BLaER1 (cell line): ENCODE data around the gene DNAH2.

ENCODE experiments used
- H3K27ac ChIP-seq: shearing (Covaris generic); formaldehyde crosslinking; 2 replicates; pipeline ENCODE4 v1.8.1; 2022
- H3K27me3 ChIP-seq: shearing (Covaris generic); formaldehyde crosslinking; 2 replicates; pipeline ENCODE4 v1.8.1; 2022
- H3K36me3 ChIP-seq: shearing (Covaris generic); formaldehyde crosslinking; 2 replicates; pipeline ENCODE4 v1.8.1; 2022
- H3K4me1 ChIP-seq: shearing (Covaris generic); formaldehyde crosslinking; 2 replicates; pipeline ENCODE4 v1.8.1; 2022
- H3K4me2 ChIP-seq: shearing (Covaris generic); formaldehyde crosslinking; 2 replicates; pipeline ENCODE4 v1.8.1; 2022
- H3K4me3 ChIP-seq: shearing (Covaris generic); formaldehyde crosslinking; 2 replicates; pipeline ENCODE4 v1.8.1; 2022
- H3K9ac ChIP-seq: shearing (Covaris generic); formaldehyde crosslinking; 2 replicates; pipeline ENCODE4 v1.8.1; 2022
- H3K9me3 ChIP-seq: shearing (Covaris generic); formaldehyde crosslinking; 2 replicates; pipeline ENCODE4 v1.8.1; 2022
- H4K20me1 ChIP-seq: shearing (Covaris generic); formaldehyde crosslinking; 2 replicates; pipeline ENCODE4 v1.8.1; 2022
- Cebpa-rat ChIP-seq: shearing (Covaris generic); IDR thresholded peaks from 2 replicates; pipeline ENCODE4 v1.8.1; 2022

Gene DNAH2

GRCh38 chr17:7710301-7710700, 7.2 kb upstream of the DNAH2 start:
- H3K36me3 ChIP-seq: no peaks in the 10 kb centered on the region
- H3K9me3 ChIP-seq: no peaks in the 10 kb centered on the region
- peaks cover 43% of the 10 kb centered on the region for H3K4me1 ChIP-seq
- peaks cover 24% of the 10 kb centered on the region for H4K20me1 ChIP-seq
- peak overlapping the region; percentile 53 for H3K4me2 ChIP-seq
- peaks cover 73% of the 10 kb centered on the region for H3K27me3 ChIP-seq
- TF ChIP-seq Cebpa-rat: no peak
- H3K4me3 ChIP-seq: no peak overlapping the region
- no peak overlapping the region for H3K9ac ChIP-seq
- H3K27ac ChIP-seq: no peak overlapping the region

GRCh38 chr17:7711051-7711755, 6.3 kb upstream of the DNAH2 start:
- no peak overlapping the region for H3K9ac ChIP-seq
- TF ChIP-seq Cebpa-rat: no peak
- H3K27ac ChIP-seq: no peak overlapping the region
- H3K4me2 ChIP-seq: no peak overlapping the region
- no peaks in the 10 kb centered on the region for H3K36me3 ChIP-seq
- H4K20me1 ChIP-seq: peaks cover 15% of the 10 kb centered on the region
- no peaks in the 10 kb centered on the region for H3K9me3 ChIP-seq
- H3K4me3 ChIP-seq: no peak overlapping the region
- peaks cover 43% of the 10 kb centered on the region for H3K4me1 ChIP-seq
- H3K27me3 ChIP-seq: peaks cover 73% of the 10 kb centered on the region

GRCh38 chr17:7712111-7712771, 5.3 kb upstream of the DNAH2 start:
- Histone ChIP-seq H3K4me3 (no peak overlapping the region), H3K4me1 (peaks cover 51% of the 10 kb centered on the region), H4K20me1 (peaks cover 5% of the 10 kb centered on the region; the same call in 1 of the 2 replicates), H3K9ac (no peak overlapping the region), H3K27ac (no peak overlapping the region), H3K9me3 (no peaks in the 10 kb centered on the region), H3K4me2 (0 out of 2 replicates have a peak overlapping the region, but pooled peaks have one; percentile 1), H3K27me3 (peaks cover 73% of the 10 kb centered on the region), H3K36me3 (no peaks in the 10 kb centered on the region)
- no peak for TF ChIP-seq Cebpa-rat

- Histone ChIP-seq H3K9ac (0 out of 2 replicates have a peak overlapping the region, but pooled peaks have one; percentile 24), H3K27me3 (peaks cover 75% of the 10 kb centered on the region), H3K4me3 (no peak overlapping the region), H3K27ac (no peak overlapping the region), H3K36me3 (no peaks in the 10 kb centered on the region), H4K20me1 (no peaks in the 10 kb centered on the region; the same call in 1 of the 2 replicates), H3K4me1 (peaks cover 65% of the 10 kb centered on the region), H3K4me2 (peak overlapping the region; percentile 83), H3K9me3 (no peaks in the 10 kb centered on the region)
- TF ChIP-seq Cebpa-rat: no peak
Observed at GRCh38 chr17:7713782-7714181, 3.8 kb upstream of the DNAH2 start.

GRCh38 chr17:7714721-7715594, 2.6 kb upstream of the DNAH2 start:
- Histone ChIP-seq H4K20me1 (no peaks in the 10 kb centered on the region; the same call in 1 of the 2 replicates), H3K27ac (no peak overlapping the region), H3K4me2 (peak overlapping the region; percentile 83), H3K9ac (no peak overlapping the region), H3K9me3 (no peaks in the 10 kb centered on the region), H3K27me3 (peaks cover 87% of the 10 kb centered on the region), H3K4me3 (no peak overlapping the region), H3K4me1 (peaks cover 61% of the 10 kb centered on the region), H3K36me3 (no peaks in the 10 kb centered on the region)
- no peak for TF ChIP-seq Cebpa-rat

- Histone ChIP-seq H4K20me1 (no peaks in the 10 kb centered on the region; the same call in 1 of the 2 replicates), H3K9ac (peak overlapping the region; percentile 43; the same call in 1 of the 2 replicates), H3K27me3 (peaks cover 93% of the 10 kb centered on the region), H3K9me3 (no peaks in the 10 kb centered on the region), H3K4me1 (peaks cover 52% of the 10 kb centered on the region), H3K4me3 (peak overlapping the region; percentile 67), H3K36me3 (no peaks in the 10 kb centered on the region), H3K4me2 (peak overlapping the region; percentile 83), H3K27ac (0 out of 2 replicates have a peak overlapping the region, but pooled peaks have one; percentile 44)
- TF ChIP-seq Cebpa-rat: no peak
Observed at GRCh38 chr17:7715936-7716886, 1.3 kb upstream of the DNAH2 start.

GRCh38 chr17:7717756-7718350, 309 bp downstream of the DNAH2 start:
- Histone ChIP-seq H3K27ac (no peak overlapping the region), H3K4me2 (peak overlapping the region; percentile 83), H3K4me3 (peak overlapping the region; percentile 67), H3K9me3 (no peaks in the 10 kb centered on the region), H3K9ac (peak overlapping the region; percentile 43; the same call in 1 of the 2 replicates), H3K36me3 (no peaks in the 10 kb centered on the region), H3K27me3 (peaks cover 77% of the 10 kb centered on the region), H4K20me1 (no peaks in the 10 kb centered on the region; the same call in 1 of the 2 replicates), H3K4me1 (peaks cover 52% of the 10 kb centered on the region)
- no peak for TF ChIP-seq Cebpa-rat

GRCh38 chr17:7719661-7720060, 2.1 kb downstream of the DNAH2 start:
- no peak for TF ChIP-seq Cebpa-rat

More at GRCh38 chr17:7719661-7720060, 2.1 kb downstream of the DNAH2 start:
- no peak overlapping the region for H3K4me2 ChIP-seq
- H3K27me3 ChIP-seq: peaks cover 60% of the 10 kb centered on the region
- H3K4me1 ChIP-seq: peaks cover 37% of the 10 kb centered on the region
- H3K9ac ChIP-seq: no peak overlapping the region
- no peaks in the 10 kb centered on the region for H3K36me3 ChIP-seq
- H3K4me3 ChIP-seq: no peak overlapping the region
- no peaks in the 10 kb centered on the region for H3K9me3 ChIP-seq
- H3K27ac ChIP-seq: no peak overlapping the region
- no peaks in the 10 kb centered on the region; the same call in 1 of the 2 replicates for H4K20me1 ChIP-seq
